NCI-H226 (cell line): ENCODE results near the gene HELZ.
"Not testable (repeated sequence)": the region's sequence is repeated elsewhere in the genome, so short reads cannot be mapped to it uniquely, and the experiment has no call there.

Experiments
- DNase-seq: peaks from one replicate; pipeline ENCODE4 v3.0.0-alpha.2; 2015

Gene HELZ

DNA sequence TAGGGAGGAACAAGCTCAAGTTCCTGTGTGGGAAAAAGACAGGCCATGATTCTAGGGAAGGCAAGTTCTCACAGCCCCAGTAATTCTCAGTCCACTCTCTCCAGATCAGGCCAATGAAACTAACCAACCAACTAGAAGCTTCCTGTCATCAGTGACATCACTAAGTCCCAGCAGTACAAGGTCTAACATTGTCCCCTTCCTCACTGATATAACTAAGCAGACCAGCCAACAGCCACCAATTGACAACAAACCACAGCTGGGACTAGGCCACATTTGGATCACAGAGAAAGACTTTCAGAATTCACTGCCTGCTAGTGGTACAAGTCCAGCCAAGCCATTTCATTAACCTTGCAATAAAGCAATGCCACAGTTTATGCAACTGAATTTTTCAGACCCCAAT is 106.6 kb downstream of the HELZ start:
- DNase-seq = no peak

DNA sequence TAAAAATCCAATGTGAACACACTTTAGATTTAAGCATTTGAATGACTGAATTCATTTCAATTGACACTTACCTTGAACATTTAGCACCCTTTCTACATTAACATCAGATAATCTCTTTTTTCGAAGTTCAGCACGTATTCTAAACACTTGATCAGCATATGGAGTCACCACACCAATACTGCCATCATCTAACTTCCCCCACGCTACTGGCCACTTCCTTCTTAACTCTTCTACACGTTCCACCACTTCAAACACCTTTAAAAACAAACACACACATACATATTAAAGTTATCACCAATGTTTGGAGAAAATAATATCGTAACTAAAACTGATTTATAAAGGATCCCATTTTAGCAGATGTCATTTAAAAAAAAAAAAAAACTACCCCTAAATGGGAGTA is 107.1 kb downstream of the HELZ start:
- DNase-seq = no peak

DNA sequence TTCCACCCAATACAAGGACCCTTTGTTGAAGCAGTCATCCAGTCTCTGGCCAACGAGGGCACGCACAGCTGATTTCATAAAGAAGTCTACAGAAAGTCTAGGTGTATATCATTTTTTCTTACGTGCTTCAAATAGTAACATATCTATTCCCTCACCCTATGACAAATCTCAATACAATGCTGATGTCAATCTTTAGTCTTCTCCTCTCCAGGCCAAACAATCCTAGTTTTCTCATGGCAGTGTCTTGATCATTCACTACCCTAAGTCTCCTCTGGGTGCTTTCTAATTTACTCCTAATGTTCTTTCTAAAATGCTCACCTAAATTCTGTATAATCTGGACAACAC is 108.0 kb downstream of the HELZ start:
- DNase-seq = peak; percentile 9

DNA sequence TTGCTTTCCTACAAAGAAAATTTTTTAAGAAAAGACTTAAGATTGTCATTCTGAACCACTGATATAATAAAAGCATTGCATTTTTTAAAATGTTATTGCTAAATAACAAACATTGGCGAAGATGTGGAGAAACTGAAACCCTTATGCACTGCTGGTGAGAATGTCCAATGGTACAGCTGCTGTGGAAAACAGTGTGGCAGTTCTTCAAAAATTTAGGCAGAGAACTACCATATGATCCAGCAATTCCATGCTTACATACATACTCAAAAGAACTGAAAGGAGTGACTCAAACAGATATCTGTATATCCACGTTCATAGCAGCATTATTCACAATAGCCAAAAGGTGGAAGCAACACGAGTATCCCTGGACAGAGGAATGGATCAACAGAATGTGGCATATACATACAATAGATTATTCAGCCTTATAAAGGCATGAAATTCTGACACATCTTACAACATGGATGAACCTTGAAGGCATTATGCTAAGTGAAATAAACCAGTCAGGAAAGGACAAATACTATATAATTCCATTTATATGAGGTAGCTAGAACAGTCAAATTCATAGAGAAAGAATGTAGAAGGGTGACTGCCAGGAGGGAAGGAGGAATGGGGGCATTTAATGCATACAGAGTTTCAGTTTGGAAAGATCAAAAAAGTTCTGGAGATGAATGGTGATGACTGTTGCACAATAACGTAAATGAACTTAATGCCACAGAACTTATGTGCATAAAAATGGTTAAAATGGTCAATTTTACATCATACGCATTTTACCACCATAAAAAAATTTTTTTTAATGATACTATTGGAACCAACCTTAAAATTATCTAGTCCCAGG is 108.6 kb downstream of the HELZ start:
- DNase-seq = no peak

DNA sequence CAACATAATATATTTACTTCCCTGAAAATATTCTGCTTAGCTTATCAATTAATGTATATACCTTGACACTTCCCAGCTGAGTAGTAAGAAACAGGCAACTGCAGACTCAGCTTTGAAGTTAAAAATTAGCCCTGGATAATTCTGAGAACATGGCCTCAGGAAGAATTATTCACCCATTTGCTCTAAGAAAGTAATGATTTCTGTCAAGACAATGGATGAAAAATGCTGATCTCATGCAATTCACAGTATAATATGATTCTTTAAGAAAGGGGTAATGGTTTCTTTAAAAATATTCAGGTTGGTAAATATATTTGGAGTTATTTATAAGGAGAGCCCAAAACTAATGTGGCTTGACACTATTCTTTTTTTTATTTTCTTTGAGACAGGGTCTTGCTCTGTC is 111.8 kb downstream of the HELZ start:
- DNase-seq = no peak

DNA sequence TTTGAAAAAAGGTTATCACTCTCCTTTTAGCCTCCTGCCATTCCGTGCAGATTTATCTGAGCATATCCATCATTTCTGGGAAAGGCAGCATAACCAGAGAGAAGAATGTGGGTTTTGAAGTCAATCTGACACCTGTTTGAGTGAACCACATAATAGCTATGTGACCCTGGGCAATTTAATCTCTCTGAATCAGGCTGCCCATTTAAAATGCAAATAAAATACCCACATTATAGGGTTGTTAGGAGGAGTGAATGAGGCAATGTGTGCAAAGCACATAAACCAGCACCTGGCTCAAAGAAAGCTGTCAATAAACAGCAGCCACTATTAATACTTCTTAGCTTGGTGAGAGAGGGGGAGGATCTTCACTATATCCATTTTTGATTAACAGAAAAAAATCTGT is 112.6 kb downstream of the HELZ start:
- peak; percentile 56 for DNase-seq

DNA sequence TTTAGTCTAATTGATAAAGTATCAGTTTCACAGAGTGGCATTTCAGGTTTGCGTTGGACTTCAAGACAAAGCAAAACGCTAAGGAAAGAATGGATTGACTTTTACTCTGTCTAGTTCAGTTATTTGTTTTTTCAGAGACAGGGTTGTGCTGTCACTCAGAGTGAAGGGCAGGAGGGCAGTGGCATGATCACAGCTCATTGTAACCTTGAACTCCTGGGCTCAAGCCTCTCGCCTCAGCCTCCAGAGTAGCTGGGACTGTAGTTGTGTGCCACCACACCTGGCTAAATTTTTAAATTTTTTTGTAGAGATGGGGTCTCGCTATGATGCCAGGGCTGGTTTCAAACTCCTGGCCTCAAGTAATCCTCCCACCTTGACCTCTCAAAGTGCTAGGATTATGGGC is 114.2 kb downstream of the HELZ start:
- no peak for DNase-seq

DNA sequence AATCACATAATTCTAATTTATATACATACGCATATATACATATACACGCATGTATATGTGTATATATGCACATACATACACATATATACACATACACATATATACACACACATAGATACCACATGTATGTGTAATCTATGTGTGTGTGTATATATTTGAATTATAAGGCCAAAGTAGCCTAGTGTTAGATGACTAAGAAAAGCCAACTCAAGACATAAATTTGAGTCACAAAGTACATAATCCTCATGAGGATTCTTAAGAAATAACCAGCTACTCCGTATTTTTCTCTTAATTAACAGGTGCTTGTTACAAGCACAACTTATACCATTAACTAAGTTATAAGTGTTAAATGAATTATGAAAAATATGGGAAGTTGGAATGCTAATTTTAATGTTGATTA is 115.7 kb downstream of the HELZ start:
- no peak for DNase-seq

DNA sequence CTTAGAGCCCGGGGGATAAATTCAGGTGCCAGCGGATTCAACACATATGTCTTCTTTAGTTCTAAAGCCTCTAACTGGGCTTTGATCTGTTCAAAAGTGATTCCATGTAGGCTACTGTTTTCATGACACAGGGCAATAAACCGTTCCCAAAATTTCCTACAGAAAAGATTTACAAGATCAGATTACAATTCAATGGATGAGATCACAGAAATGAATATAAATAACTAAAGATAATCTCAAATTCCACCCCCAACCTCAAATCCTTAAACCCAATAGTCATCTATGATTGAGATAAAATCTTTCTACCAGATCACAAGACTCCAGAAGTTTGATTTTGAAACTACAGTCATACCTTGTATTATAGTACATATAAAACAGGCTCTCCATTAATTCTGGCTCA is 116.3 kb downstream of the HELZ start:
- DNase-seq = no peak

DNA sequence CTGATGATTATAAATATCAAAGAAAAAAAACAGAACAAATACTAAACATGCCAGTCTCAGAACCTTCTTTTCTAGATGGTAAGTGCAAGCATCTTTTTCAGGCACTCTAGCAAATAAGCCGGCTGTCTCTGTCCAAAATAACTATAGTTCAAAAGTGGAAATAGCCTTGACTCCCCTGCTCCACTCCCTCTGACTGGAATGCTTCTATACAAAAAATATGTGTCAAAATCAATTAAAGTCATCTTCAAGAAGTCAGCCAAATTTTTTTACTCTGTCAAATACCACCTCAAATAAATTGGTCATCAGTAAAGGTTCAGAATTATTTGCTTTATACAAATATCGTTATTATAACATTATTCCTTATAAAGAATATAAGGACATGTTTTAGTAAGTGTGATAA is 117.1 kb downstream of the HELZ start:
- DNase-seq = no peak

DNA sequence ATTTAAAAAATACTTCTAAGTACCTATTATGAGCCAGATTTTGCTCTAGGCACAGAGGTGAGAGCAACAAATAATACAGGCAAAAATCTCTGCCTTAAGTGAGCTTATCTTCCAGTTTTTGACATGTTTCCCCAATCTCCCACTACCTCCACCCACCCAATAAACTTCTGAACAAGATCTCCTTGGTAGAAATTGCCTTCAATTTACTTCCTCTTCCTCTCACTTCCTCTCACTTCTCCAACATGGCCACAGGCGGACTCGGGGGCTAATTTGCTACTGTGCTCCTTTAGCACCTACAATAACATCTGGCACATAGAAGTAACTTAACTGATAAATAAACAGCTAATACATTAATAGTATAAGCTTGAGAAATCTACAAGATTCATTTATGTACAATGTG is 118.0 kb downstream of the HELZ start:
- no peak for DNase-seq

DNA sequence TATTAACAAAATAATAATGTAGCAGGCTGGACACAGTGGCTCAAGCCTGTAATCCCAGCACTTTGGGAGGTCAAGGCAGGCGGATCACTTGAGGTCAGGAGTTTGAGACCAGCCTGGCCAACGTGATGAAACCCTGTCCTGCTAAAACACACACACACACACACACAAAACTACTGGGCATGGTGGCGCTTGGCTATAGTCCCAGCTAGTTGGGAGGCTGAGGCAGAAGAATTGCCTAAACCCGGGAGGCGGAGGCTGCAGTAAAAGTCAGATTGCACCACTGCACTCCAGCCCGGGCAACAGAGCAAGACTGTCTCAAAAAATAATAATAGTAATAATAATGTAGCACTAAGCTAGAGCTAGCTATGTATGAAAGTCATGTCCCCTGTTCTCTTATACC is 118.5 kb downstream of the HELZ start:
- not testable (repeated sequence) for DNase-seq

DNA sequence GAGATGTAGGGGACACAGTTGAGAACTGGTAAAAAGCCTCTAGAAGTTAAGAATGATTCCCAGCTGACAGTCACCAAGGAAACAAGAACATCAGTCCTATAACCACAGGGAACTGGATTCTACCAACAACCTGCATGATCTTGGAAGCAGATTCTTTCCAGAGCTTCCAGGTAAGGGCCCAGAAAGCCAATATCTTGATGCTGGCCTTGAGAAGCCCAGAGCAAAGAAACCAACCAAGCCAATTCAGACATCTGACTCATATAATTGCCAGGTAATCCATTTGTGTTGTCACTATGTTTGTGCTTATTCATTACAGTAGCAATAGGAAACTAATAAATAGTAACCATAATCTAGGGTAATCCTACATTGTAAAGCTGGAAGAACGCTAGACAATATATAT is 119.1 kb downstream of the HELZ start:
- DNase-seq = no peak

DNA sequence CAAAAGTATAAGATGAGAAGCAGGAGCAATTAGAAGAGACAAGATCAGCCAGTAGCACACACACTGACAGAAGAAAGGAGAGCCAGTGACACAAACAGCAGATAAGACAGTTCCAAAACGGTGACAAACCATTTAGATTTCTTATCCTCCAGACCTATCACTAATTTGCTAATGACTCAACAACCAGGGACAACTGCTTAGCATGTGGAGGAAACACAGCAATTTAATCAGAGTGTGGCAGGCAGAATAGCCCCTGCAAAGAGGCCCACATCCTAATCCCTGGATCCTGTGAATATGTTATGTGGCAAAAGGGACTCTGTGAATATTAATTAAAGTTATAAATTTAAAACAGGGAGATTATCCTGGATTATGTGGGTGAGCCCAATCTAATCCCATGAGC is 119.6 kb downstream of the HELZ start:
- no peak for DNase-seq

DNA sequence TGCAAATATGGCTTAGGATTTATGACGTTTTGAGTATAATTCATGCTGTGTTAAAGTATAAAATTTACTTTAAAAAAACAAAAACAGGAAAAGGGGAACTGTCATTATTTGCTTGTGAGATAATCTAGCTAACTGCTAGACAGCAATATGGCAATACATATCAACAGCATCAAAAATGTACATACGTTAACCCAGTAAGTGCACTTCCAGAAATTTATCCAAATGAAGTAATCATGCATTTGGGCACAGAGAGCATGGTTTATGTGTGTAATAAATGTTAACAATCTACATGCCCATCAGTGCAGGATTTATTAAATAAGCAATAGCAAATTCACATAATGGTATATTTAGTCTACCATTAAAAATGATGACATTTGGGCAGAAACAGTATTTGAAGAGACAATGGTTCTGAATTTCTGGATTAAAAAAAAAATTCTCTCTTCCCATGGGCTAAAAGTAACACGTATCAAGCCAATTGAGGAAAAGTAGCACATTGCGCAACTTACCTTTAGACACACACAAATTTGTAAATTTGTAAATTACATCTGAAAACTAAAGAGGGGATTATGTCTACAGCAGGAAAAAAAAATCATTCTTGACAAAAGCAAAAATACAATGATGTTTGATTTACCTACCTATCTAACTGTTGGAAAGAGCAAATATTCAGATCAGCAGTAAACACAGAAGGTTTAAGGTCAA is 120.4 kb downstream of the HELZ start:
- DNase-seq = no peak

DNA sequence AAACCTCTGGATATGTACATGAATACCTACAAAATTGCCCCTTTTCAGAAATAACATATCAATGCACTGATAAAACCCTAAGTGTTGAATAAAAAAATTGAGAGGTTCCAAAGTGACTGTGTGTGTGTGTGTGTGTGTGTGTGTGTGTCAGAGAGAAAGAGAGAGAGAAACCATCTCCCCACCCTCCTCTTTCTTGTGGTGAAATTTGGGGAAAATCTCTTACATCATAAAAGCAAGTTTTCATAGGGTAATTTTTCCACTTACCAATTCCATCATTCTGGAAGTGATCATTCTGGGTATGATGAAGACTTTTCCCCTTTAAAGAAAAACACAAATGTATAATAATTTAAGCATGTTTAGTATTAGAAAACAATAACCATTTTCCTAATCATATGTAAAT is 121.3 kb downstream of the HELZ start:
- DNase-seq = no peak

DNA sequence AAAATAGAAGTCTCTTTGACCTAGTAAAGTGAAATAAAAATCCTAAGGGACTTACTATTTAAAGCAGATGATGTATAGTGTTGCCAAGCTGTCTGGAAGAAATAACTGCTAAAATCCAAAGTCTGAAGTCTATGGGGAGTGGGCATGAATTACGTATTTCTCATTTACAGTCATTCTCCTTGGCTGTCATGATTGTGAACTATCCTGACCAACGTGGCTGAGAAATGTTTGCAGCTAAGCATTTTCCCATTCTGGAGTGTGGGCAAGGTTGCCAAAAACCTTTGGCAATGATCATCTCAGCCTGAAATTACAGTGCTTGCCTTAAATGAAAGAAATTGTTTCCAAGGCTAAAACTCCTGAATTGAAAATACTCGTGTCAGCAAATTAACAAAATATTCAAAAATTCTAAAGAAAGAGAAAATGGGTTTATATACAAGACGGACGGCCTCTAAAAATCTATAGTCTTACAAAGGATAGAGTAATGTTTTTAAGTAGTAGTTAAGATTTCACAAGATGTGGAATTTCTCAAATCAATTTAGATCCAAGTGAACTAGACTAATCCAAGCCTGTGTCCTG is 123.6 kb downstream of the HELZ start:
- DNase-seq = no peak

DNA sequence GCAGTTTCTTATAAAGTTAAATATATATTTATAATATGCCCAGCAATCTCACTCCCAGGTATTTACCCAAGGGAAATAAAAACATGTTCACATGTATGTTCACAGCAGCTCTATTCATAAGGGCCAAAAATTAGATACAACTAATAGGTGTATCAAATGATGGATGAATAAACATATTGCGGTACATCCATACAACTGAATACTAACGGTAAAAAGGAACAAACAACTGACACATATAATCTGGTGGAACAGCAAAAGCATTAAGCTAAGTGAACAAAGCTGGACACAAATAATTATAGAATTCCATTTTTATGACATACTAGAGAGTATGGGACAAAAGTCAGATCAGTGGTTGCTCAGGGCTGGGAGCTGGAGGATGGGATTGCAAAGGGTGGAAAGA is 125.9 kb downstream of the HELZ start:
- no peak for DNase-seq

DNA sequence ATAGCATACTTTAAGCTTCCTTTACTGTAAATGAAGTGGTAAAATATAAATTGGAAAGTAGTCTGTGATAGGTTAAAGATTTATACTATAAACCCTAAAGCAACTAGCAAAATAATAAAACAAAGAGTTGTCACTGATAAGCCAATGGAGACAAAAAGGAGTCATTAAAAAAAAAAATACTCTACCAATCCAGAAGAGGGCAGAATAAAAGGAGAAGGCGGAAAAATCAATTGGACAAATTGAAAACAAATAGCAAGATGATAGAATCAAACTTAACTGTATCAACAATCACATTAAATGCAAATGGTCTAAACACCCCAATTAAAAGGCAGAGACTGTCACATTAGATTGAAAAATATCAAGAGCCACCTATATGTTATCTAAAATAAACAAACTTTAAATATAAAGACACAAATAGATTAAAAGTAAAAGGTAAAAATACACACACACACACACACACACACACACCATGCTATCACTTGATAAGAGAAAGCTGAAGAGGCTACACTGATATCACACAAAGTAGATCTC is 128.9 kb downstream of the HELZ start:
- DNase-seq = no peak

DNA sequence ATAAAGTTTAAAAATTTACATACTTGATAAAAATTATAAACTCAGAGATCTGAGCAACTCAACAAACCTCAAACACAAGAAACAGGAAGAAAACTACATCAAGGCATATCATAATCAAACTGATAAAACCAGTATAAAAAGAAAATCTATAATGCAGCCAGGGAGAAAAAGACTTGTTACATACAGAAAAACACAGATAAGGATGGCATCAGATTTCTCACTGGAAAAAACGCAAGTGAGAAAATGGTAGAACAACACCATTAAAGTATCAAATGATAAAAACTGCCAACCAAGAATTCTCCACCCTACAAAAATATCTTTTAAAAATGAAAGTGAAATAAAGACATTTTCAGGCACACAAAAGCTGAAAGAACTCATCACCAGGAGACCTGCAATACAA is 129.6 kb downstream of the HELZ start:
- no peak for DNase-seq

DNA sequence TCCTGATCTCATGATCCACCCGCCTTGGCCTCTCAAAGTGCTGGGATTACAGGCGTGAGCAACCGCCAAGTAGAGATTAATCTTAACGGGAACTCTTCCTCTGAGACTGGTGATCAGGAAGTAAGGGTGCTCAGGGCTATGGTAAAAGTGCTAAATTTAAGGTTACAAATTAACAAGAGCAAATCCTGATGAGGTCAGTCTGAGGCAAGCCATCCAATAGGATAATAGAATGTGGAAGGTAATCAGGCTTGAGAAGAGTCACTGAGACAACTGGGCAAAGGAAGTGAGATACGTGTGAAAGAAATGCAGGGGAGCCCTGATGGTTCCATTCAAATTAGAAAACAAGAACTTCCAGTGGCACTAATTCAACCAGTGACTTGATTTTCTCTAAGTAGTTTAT is 131.5 kb downstream of the HELZ start:
- no peak for DNase-seq

DNA sequence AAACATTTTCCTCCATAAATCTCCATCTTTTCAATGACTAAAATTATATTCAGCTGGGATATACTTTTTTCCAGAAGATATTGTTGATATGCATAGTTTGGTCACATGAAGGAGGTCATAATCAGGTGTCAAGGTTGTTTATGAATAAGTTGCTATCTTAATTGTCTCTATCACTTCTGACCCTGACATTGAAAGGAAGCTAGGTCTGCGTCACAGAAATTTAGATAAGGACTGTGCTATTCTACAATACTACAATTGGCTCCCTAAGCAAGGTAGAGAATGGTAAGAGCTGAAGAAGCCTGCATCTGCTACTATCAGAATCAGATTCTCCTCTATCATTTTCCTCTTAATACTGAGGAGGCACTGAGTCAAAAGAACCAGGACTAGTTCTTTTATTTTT is 133.2 kb downstream of the HELZ start:
- no peak for DNase-seq

DNA sequence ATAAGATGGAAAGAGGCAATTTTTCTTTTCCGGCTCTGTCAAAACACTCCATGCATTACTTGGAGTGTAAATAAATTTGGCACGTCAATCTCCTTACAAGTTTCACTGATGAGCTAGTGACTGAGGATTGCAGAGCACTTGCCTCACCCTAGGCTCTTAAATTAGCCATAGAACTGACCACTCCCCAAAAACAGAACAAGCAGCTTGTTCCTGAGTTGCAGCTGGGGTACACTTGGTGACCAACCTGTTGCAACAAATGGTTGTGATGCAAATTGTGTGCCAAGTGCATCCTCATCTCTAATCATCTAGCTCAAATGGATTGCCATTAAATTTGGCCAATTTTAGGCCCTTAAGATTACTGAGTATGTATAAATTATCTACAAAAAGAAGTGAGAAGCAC is 133.7 kb downstream of the HELZ start:
- no peak for DNase-seq

DNA sequence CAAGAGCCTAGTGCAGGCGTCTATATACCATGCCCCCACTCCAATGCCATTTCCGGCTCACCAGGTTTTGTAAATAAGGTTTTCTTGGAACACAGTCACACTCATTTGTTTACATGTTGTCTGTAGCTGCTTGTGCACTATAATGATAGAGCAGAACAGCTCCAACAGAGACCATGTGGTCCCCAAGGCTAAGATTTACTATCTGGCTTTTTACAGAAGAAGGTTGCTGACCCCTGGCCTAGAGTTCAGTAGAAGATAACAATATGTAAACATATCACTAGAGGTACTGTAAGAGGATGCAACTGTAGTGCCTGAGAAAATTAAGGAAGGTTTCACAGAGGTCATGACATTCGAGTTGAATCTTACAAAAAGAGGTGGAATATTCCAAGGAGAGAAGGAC is 134.4 kb downstream of the HELZ start:
- DNase-seq = no peak
